Colonic mucosa (tissue), 4 donors: ENCODE results near the gene PIK3CD. TPM values are rescaled to one million over a fixed set of nuclear protein-coding genes. Genes with fewer than 3 reads are reported as not detected.
"Not testable (repeated sequence)": the region's sequence is repeated elsewhere in the genome, so short reads cannot be mapped to it uniquely, and the experiment has no call there.

ENCODE experiments used
- DNase-seq: peaks from one replicate; pipeline ENCODE4 v3.0.0-alpha.2; 2020
- H3K27ac ChIP-seq: fragments of 200-600 bp; one replicate; pipeline ENCODE4 v1.8.0; 2021
- H3K27me3 ChIP-seq: fragments of 200-600 bp; one replicate; pipeline ENCODE4 v1.8.0; 2021
- H3K36me3 ChIP-seq: fragments of 200-600 bp; one replicate; pipeline ENCODE4 v1.8.0; 2021
- H3K4me1 ChIP-seq: fragments of 200-600 bp; one replicate; pipeline ENCODE4 v1.8.0; 2021; ENCODE audit warnings: mild to moderate bottlenecking
- H3K4me3 ChIP-seq: fragments of 200-600 bp; one replicate; pipeline ENCODE4 v1.8.0; 2021
- H3K9ac ChIP-seq, 2 donors: one replicate each; pipeline ENCODE4 v1.7.0; 2013; ENCODE audit warnings: control low read depth in 2 of 2, low read depth in 2 of 2, low read length in 2 of 2
- H3K9me3 ChIP-seq: fragments of 200-600 bp; one replicate; pipeline ENCODE4 v1.8.0; 2021
- intact Hi-C: fragments of 100-400 bp; cut with DNase I; formaldehyde crosslinking; loops from one replicate; pipeline ENCODE4 v1.14.1; 2022
- total RNA-seq, 2 donors: library from RNA; stranded (reverse); fragmentation: NEBNext Ultra II Directional in 1 of 2; extraction: Animal tissue kit (Norgen Biotek cat#: 25700) in 1 of 2; gene quantifications; one replicate each; pipeline ENCODE4 v1.2.1, GENCODE V29; 2021
- TF ChIP-seq, protein P1 (sequence below): fragments of 200-600 bp; IDR thresholded peaks from one replicate; pipeline ENCODE4 v1.8.0; 2022; ENCODE audit warnings: antibody characterized with exemption, mild to moderate bottlenecking
- donor health status: healthy.
- donor health status: DM: no; HTN: no; CAD: no.
- donor health status: DM: no; HTN: no; CAD: no.

The PIK3CD gene
- total RNA-seq, 2 donors from 2014 or later = 3.5 TPM

- TF ChIP-seq, protein P1, sequence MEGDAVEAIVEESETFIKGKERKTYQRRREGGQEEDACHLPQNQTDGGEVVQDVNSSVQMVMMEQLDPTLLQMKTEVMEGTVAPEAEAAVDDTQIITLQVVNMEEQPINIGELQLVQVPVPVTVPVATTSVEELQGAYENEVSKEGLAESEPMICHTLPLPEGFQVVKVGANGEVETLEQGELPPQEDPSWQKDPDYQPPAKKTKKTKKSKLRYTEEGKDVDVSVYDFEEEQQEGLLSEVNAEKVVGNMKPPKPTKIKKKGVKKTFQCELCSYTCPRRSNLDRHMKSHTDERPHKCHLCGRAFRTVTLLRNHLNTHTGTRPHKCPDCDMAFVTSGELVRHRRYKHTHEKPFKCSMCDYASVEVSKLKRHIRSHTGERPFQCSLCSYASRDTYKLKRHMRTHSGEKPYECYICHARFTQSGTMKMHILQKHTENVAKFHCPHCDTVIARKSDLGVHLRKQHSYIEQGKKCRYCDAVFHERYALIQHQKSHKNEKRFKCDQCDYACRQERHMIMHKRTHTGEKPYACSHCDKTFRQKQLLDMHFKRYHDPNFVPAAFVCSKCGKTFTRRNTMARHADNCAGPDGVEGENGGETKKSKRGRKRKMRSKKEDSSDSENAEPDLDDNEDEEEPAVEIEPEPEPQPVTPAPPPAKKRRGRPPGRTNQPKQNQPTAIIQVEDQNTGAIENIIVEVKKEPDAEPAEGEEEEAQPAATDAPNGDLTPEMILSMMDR = no peak
- H3K27me3 ChIP-seq = no peaks in the 10 kb centered on the region
- no peaks in the 10 kb centered on the region for H3K4me1 ChIP-seq
- no peak overlapping the region for H3K4me3 ChIP-seq
- H3K36me3 ChIP-seq = no peaks in the 10 kb centered on the region
- no peak overlapping the region for H3K27ac ChIP-seq
- DNase-seq = no peak
- no peaks in the 10 kb centered on the region for H3K9me3 ChIP-seq
- intact Hi-C loops = no loop called here
- H3K9ac ChIP-seq = no peak overlapping the region
These were observed 52.1 kb downstream of the PIK3CD start for GRCh38 chr1:9703681-9704080.

DNA sequence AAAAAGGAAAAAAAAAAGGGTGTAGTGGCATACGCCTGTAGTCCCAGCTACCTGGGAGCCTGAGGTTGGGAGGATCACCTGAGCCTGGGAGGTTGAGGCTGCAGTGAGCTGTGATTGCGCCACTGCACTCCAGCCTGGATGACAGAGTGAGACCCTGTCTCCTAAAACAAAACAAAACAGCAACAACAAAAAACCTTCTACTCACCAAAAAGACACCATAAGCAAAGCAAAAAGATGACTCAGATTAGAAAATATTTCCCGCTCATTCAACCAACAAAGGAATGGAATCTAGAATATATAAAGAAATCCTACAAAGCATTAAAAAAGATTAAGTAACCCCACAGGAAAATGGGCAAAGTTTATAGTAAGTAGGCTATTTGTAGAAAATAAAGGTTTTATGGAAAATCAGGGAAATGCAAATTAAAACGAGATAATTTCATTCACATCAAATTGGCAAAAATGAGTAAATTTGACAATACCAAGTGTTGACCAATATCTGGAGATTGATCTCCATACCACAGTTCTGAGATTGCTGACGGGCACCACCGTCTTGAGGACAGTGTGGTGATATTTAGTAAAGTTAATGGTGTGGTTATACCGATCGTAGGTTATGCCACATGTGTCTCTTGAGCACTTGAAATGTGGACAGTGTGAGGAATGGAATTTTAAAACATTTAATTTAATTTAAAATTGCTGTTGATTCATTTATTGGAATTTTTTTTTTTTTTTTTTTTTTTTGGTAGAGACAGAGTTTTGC lies 54.0 kb downstream of the PIK3CD start:
- Histone ChIP-seq H3K27me3 (no peaks in the 10 kb centered on the region), H3K9me3 (no peaks in the 10 kb centered on the region), H3K9ac (no peak overlapping the region), H3K4me1 (no peaks in the 10 kb centered on the region), H3K4me3 (no peak overlapping the region), H3K27ac (no peak overlapping the region), H3K36me3 (no peaks in the 10 kb centered on the region)
- no peak for DNase-seq
- intact Hi-C loops = no loop called here
- TF ChIP-seq, protein P1 = no peak

GRCh38 chr1:9706178-9706577 lies 54.6 kb downstream of the PIK3CD start:
- H3K4me3 ChIP-seq = no peak overlapping the region
- intact Hi-C loops = no loop called here
- H3K36me3 ChIP-seq = no peaks in the 10 kb centered on the region
- TF ChIP-seq, protein P1 = no peak
- no peak overlapping the region for H3K9ac ChIP-seq
- H3K9me3 ChIP-seq = no peaks in the 10 kb centered on the region
- no peak for DNase-seq
- no peak overlapping the region for H3K27ac ChIP-seq
- H3K27me3 ChIP-seq = no peaks in the 10 kb centered on the region
- H3K4me1 ChIP-seq = no peaks in the 10 kb centered on the region

GRCh38 chr1:9710037-9710436 lies 58.5 kb downstream of the PIK3CD start:
- no peaks in the 10 kb centered on the region for H3K4me1 ChIP-seq

GRCh38 chr1:9711466-9712020 lies 60.0 kb downstream of the PIK3CD start:
- Histone ChIP-seq H3K36me3 (no peaks in the 10 kb centered on the region), H3K27me3 (no peaks in the 10 kb centered on the region), H3K9me3 (no peaks in the 10 kb centered on the region), H3K4me1 (no peaks in the 10 kb centered on the region), H3K27ac (no peak overlapping the region), H3K4me3 (no peak overlapping the region), H3K9ac (no peak overlapping the region)
- DNase-seq = no peak
- TF ChIP-seq, protein P1 = no peak
- intact Hi-C loops = no loop called here

More at GRCh38 chr1:9710037-9710436, 58.5 kb downstream of the PIK3CD start:
- H3K27me3 ChIP-seq = no peaks in the 10 kb centered on the region
- TF ChIP-seq, protein P1 = no peak
- H3K27ac ChIP-seq = no peak overlapping the region
- H3K9ac ChIP-seq = no peak overlapping the region
- intact Hi-C loops = no loop called here
- no peak overlapping the region for H3K4me3 ChIP-seq
- DNase-seq = no peak
- H3K9me3 ChIP-seq = no peaks in the 10 kb centered on the region
- H3K36me3 ChIP-seq = no peaks in the 10 kb centered on the region

GRCh38 chr1:9712767-9713166 lies 61.2 kb downstream of the PIK3CD start:
- intact Hi-C loops, H3K4me1 ChIP-seq, H3K4me3 ChIP-seq, DNase-seq, H3K27me3 ChIP-seq, H3K27ac ChIP-seq, H3K9ac ChIP-seq, H3K36me3 ChIP-seq, H3K9me3 ChIP-seq: not testable (repeated sequence)
